Measurements from ENCODE around the gene AREL1.

The AREL1 gene

GRCh38 chr14:74658535-74659131 is 54.2 kb downstream of the AREL1 start:
- no peak for DNase-seq

- DNase-seq, result no peak
Measured at GRCh38 chr14:74656964-74657363, 55.9 kb downstream of the AREL1 start.

GRCh38 chr14:74655599-74656395 is 57.1 kb downstream of the AREL1 start:
- no peak for DNase-seq

GRCh38 chr14:74654931-74655330 is 57.9 kb downstream of the AREL1 start:
- DNase-seq, result no peak

- no peak for DNase-seq
Measured at GRCh38 chr14:74653386-74654138, 59.3 kb downstream of the AREL1 start.

GRCh38 chr14:74652541-74652940 is 60.3 kb downstream of the AREL1 start:
- DNase-seq, result no peak

- no peak for DNase-seq
Measured at GRCh38 chr14:74650927-74651686, 61.8 kb downstream of the AREL1 start.

GRCh38 chr14:74649673-74650072 is 63.2 kb downstream of the AREL1 start:
- no peak for DNase-seq

GRCh38 chr14:74649167-74649566 is 63.7 kb downstream of the AREL1 start:
- DNase-seq, result no peak

- no peak for DNase-seq
Measured at GRCh38 chr14:74648601-74649000, 64.3 kb downstream of the AREL1 start.

- DNase-seq, result no peak
Measured at GRCh38 chr14:74647678-74648461, 65.0 kb downstream of the AREL1 start.

- no peak for DNase-seq
Measured at GRCh38 chr14:74647061-74647677, 65.7 kb downstream of the AREL1 start.

- DNase-seq, result no peak
Measured at GRCh38 chr14:74645756-74646470, 67.0 kb downstream of the AREL1 start.

GRCh38 chr14:74645244-74645643 is 67.6 kb downstream of the AREL1 start:
- DNase-seq, result no peak

- DNase-seq, result no peak
Measured at GRCh38 chr14:74641601-74642391, 71.1 kb downstream of the AREL1 start.

- no peak for DNase-seq
Measured at GRCh38 chr14:74638966-74639365, 73.9 kb downstream of the AREL1 start.

- DNase-seq, result no peak
Measured at GRCh38 chr14:74638066-74638465, 74.8 kb downstream of the AREL1 start.

GRCh38 chr14:74637178-74637550 is 75.7 kb downstream of the AREL1 start:
- no peak for DNase-seq

GRCh38 chr14:74636424-74637177 is 76.3 kb downstream of the AREL1 start:
- no peak for DNase-seq

GRCh38 chr14:74635847-74636246 is 77.0 kb downstream of the AREL1 start:
- DNase-seq, result no peak
